Measurements from ENCODE around the gene SMOC1. TPM values are rescaled to one million over a fixed set of nuclear protein-coding genes. Genes with fewer than 3 reads are reported as not detected.

SMOC1 gene
- total RNA-seq, 3 donors from 2014 or later: 1.2 to 2.0 (median 1.7) TPM

DNA sequence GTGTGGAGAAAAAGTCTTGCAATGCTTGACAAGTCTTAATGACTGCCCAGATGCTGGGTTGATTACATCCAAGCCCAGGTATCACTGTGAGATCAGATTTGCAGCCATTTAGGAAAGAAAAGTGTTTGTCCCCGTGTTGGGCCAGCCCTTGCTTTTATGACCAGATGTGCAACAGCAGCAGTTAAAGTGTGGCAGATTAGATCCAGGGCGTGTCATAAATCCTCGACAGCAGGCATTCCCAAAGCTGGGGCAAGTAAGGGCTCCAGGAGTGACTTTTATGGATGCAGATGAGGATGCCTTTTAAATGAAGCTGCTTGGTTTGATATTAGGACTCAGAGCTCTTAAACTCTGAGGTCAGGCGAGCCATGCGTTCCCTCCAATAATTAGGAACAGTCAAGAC lies 1.7 kb downstream of the SMOC1 start:
- Histone ChIP-seq H3K4me3 (no peak overlapping the region), H3K4me1 (ENCODE audit: low read depth) (no peaks in the 10 kb centered on the region), H3K9me3 (no peaks in the 10 kb centered on the region), H3K36me3 (ENCODE audit: low read depth) (no peaks in the 10 kb centered on the region)
- no peak for TF ChIP-seq CTCF (IDR thresholded peaks at IDR 0.05)
- intact Hi-C loops (cut with DNase I, micrococcal nuclease): no loop called here
- ATAC-seq (no peak), DNase-seq (no peak)

GRCh38 chr14:69882116-69882864 lies 3.1 kb downstream of the SMOC1 start:
- Histone ChIP-seq H3K4me3 (no peak overlapping the region), H3K9me3 (no peaks in the 10 kb centered on the region), H3K36me3 (ENCODE audit: low read depth) (no peaks in the 10 kb centered on the region), H3K4me1 (ENCODE audit: low read depth) (no peaks in the 10 kb centered on the region)
- TF ChIP-seq CTCF (IDR thresholded peaks at IDR 0.05): no peak
- ATAC-seq (no peak), DNase-seq (no peak)
- intact Hi-C loops (cut with DNase I, micrococcal nuclease): no loop called here

DNA sequence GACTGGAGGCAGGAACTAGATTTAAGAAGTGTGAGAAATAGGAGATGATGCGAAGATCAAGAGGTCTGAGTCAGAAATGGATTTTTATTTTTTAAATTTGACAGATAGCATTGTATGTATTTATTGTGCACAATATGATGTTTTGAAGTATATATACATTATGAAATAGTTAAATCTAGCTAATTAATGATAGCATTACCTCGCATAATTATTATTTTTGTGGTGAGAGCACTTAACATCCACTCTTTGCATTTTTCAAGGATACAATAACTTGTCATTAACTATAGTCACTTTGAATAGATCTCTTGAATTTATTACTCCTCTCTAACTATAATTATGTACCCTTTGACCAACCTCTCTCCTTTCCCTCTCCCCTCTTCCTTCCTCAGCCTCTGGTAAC lies 3.7 kb downstream of the SMOC1 start:
- intact Hi-C loops (cut with DNase I, micrococcal nuclease): no loop called here
- no peak overlapping the region for H3K4me3 ChIP-seq
- no peak for ATAC-seq
- H3K36me3 ChIP-seq (ENCODE audit: low read depth): no peaks in the 10 kb centered on the region
- no peaks in the 10 kb centered on the region for H3K4me1 ChIP-seq (ENCODE audit: low read depth)
- no peaks in the 10 kb centered on the region for H3K9me3 ChIP-seq
- TF ChIP-seq CTCF (IDR thresholded peaks at IDR 0.05): no peak
- no peak for DNase-seq

GRCh38 chr14:69886453-69887242 lies 7.4 kb downstream of the SMOC1 start:
- intact Hi-C loops (cut with DNase I, micrococcal nuclease): no loop called here
- no peak for ATAC-seq
- Histone ChIP-seq H3K36me3 (ENCODE audit: low read depth) (no peaks in the 10 kb centered on the region), H3K9me3 (no peaks in the 10 kb centered on the region), H3K4me3 (no peak overlapping the region), H3K4me1 (ENCODE audit: low read depth) (no peaks in the 10 kb centered on the region)
- no peak for TF ChIP-seq CTCF (IDR thresholded peaks at IDR 0.05)
- DNase-seq: no peak

- Histone ChIP-seq H3K4me3 (no peak overlapping the region), H3K36me3 (ENCODE audit: low read depth) (no peaks in the 10 kb centered on the region), H3K4me1 (ENCODE audit: low read depth) (no peaks in the 10 kb centered on the region), H3K9me3 (no peaks in the 10 kb centered on the region)
- no peak for ATAC-seq
- TF ChIP-seq CTCF (IDR thresholded peaks at IDR 0.05): no peak
- intact Hi-C loops (cut with DNase I, micrococcal nuclease): no loop called here
- no peak for DNase-seq
These were observed 8.8 kb downstream of the SMOC1 start for GRCh38 chr14:69887740-69888657.

Measured in mucosa of descending colon (tissue), 3 donors.